Right cardiac atrium (tissue), 5 donors: ENCODE data around the gene CCDC47. TPM values are rescaled to one million over a fixed set of nuclear protein-coding genes. Genes with fewer than 3 reads are reported as not detected.
"Not testable (repeated sequence)": the region's sequence is repeated elsewhere in the genome, so short reads cannot be mapped to it uniquely, and the experiment has no call there.

Experiments
- ATAC-seq, 2 donors: fragments of 200-7000 bp; cut with Tn5 transposase; one replicate each; pipeline versions ENCODE4 v1.8.0 to v1.9.1; 2020; ENCODE audit warnings: moderate library complexity in 2 of 2, mild to moderate bottlenecking in 1 of 2
- DNase-seq, 3 donors: peaks; one replicate each; pipeline ENCODE4 v3.0.0-alpha.2; 2020
- H3K27ac ChIP-seq: one replicate; pipeline ENCODE4 v1.5.1; 2013; ENCODE audit warnings: mild to moderate bottlenecking, low read length, control low read depth, moderate library complexity
- H3K27me3 ChIP-seq: one replicate; pipeline ENCODE4 v1.6.1; 2013; ENCODE audit not compliant: control insufficient read depth, insufficient read depth
- H3K4me1 ChIP-seq: one replicate; pipeline ENCODE4 v1.6.1; 2013; ENCODE audit warnings: low read length; ENCODE audit not compliant: control insufficient read depth, insufficient read depth
- H3K4me3 ChIP-seq: one replicate; pipeline ENCODE4 v1.5.1; 2013; ENCODE audit warnings: low read length, control low read depth
- H3K9me3 ChIP-seq: one replicate; pipeline ENCODE4 v1.6.1; 2013; ENCODE audit warnings: low read length; ENCODE audit not compliant: control insufficient read depth
- WGBS: extraction: QIAGEN DNeasy Blood & Tissue Kit; methylation state at CpG from one replicate; pipeline ENCODE4 v1.1.7; 2013; 5-methylcytosine and 5-hydroxymethylcytosine counted together
- intact Hi-C, 4 donors: fragments of 100-400 bp; cut with DNase I; formaldehyde crosslinking; loops; one replicate each; pipeline versions ENCODE4 v1.11.0 to v1.14.0; 2022 to 2023
- polyA plus RNA-seq: library from polyadenylated mRNA; stranded (reverse); fragments of 200-250 nt; gene quantifications from one replicate; pipeline ENCODE4 v1.2.3, GENCODE V29; 2013
- total RNA-seq, 4 donors: library from RNA; stranded (reverse); fragmentation: NEBNext Ultra II Directional; extraction: Animal tissue kit (Norgen Biotek cat#: 25700); gene quantifications; one replicate each; pipeline ENCODE4 v1.2.1, GENCODE V29; 2021
- donor health status: healthy with polysubstance abuse.
- donor health status: DM: no; HTN: yes; CAD: no.
- donor health status: DM: no; HTN: no; CAD: no.
- donor health status: DM: no; HTN: yes; CAD: no; lungs with severe emphysema.
- donor health status: DM: yes; HTN: yes; CAD: no.

CCDC47 gene
- total and polyA plus RNA-seq, 5 donors: 65.9 to 122 (median 99.5) TPM

DNA sequence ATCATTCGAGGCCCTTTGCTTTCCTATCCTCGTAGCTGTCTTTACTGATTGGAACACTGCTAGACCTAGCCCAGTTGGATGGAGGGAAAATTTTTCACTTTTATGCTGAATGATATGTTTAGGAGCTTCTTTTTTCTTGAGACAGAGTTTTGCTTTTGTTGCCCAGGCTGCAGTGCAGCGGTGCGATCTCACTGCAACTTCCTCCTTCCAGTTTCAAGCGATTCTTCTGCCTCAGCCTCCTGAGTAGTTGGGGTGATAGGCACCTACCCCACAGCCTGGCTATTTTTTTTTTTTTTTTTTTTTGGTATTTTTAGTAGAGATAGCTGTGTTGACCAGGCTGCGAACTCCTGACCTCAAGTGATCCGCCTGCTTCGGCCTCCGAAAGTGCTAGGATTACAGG, 36.6 kb upstream of the CCDC47 start:
- Histone ChIP-seq H3K27me3 (no peaks in the 10 kb centered on the region), H3K27ac (no peak overlapping the region), H3K4me3 (no peak overlapping the region), H3K4me1 (no peaks in the 10 kb centered on the region), H3K9me3 (no peaks in the 10 kb centered on the region)
- ATAC-seq (no peak), DNase-seq (no peak)
- 91% methylated on average over 9 of the region's 9 CpGs for WGBS
- intact Hi-C loops: no loop called here

DNA sequence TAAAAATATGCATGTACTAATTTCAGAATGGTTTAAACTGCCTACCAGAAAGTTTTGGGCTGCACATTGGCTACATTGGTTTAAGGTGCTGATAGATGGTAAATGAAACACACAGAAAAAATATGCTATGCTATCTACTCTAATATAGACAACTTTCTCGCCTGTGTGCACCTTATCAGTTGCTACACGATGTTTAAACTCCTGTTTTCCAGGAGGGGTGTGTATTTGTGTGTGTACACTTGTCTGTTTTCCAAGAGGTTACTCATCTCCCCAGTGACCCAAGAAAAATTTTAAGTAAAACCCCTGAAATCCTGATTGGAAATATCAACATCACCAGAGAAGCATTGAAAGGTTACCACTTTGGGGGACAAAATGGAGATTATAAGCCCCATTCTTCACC, 32.2 kb upstream of the CCDC47 start:
- Histone ChIP-seq H3K4me3 (no peak overlapping the region), H3K4me1 (no peaks in the 10 kb centered on the region), H3K9me3 (no peaks in the 10 kb centered on the region), H3K27ac (no peak overlapping the region), H3K27me3 (no peaks in the 10 kb centered on the region)
- DNase-seq (no peak), ATAC-seq (no peak)
- 53% methylated on average over 2 of the region's 2 CpGs for WGBS
- intact Hi-C loops: no loop called here

DNA sequence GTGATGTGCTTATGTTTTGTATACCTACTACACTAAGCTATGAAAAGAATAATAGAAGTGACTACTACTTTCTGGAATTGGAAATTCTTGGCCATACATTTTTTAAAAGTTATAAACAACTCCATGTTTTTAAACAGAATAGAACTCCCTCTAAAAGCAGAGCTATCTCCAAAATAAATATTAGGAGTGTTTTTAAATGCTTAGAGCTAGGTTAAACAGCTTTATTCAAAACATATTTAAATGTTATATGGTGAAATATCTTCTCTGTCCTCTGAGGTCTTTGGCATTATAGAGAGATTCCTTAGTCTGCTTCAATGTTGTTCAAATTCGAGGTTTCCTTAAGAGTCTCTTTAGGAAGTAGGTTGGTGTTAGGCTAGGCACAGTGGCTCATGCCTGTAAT, 30.9 kb upstream of the CCDC47 start:
- intact Hi-C loops: no loop called here
- no peak for DNase-seq
- Histone ChIP-seq H3K27me3 (no peaks in the 10 kb centered on the region), H3K4me3 (no peak overlapping the region), H3K27ac (no peak overlapping the region), H3K4me1 (no peaks in the 10 kb centered on the region), H3K9me3 (no peaks in the 10 kb centered on the region)
- ATAC-seq: no peak
- WGBS: 92% methylated on average over 1 of the region's 1 CpG

DNA sequence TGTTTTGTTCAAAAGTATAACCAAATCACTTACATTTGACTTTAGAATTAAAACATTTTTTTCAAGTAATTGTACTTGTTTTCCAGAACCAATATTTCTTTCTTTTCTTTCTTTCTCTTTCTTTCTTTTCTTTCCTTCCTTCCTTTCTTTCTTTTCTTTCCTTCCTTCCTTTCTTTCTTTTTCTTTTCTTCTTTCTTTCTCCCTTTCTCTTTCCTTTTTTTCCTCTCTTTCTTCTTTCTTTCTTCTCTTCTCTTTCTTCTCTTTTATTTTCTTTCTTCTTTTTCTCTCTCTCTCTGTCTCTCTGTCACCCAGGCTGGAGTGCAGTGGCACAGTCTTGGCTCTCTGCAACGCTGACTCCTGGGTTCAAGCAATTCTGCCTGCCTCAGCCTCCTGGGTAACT, 27.4 kb upstream of the CCDC47 start:
- no peaks in the 10 kb centered on the region for H3K4me1 ChIP-seq
- WGBS: 98% methylated on average over 1 of the region's 1 CpG
- H3K27ac ChIP-seq: no peak overlapping the region
- DNase-seq: no peak
- no peaks in the 10 kb centered on the region for H3K27me3 ChIP-seq
- intact Hi-C loops: no loop called here
- H3K9me3 ChIP-seq: no peaks in the 10 kb centered on the region
- no peak overlapping the region for H3K4me3 ChIP-seq
- ATAC-seq: no peak

DNA sequence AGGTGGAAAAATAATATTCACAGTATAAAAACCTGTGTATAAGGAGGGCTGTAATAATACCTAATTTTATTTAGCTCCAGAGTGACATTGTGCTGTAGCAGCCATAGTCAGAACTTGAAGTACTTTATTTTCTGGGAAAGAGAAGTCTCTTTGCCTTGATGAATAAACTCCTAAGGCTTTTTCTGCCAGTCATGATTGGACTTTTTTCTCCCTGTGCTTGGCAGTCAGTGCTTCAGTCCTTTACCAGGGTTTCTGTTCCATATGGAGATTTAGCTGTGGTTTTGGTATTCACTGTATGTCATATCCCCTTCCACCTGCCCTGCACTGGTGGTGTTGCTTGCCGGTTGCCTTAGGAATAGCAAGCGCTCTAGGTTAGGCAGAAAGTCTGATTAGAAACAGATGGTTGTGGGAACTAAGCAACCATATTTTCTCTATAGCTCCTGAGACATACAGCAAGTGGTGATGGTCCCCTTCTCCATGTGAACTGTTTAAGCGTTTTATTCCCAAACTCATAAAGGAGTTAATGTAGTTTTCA, 25.2 kb upstream of the CCDC47 start:
- DNase-seq (no peak), ATAC-seq (no peak)
- Histone ChIP-seq H3K4me1 (no peaks in the 10 kb centered on the region), H3K9me3 (no peaks in the 10 kb centered on the region), H3K27ac (no peak overlapping the region), H3K27me3 (no peaks in the 10 kb centered on the region), H3K4me3 (no peak overlapping the region)
- intact Hi-C loops: no loop called here
- WGBS: 92% methylated on average over 3 of the region's 3 CpGs

DNA sequence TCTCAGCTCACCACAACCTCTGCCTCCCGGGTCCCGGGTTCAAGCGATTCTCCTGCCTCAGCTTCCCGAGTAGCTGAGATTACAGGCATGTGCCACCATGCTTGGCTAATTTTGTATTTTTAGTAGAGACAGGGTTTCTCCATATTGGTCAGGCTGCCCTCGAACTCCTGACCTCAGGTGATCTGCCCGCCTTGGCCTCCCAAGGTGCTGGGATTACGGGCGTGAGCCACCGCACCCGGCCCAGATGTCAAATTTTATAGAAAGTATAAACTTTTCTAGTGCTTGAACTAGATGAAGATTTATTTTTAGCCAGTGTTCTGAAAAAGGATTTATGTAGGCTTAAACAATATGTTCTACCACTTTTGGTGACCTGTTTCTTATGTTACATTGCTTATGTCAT, 23.0 kb upstream of the CCDC47 start:
- H3K9me3 ChIP-seq, H3K4me3 ChIP-seq, H3K4me1 ChIP-seq, DNase-seq, H3K27ac ChIP-seq, H3K27me3 ChIP-seq, intact Hi-C loops, ATAC-seq: not testable (repeated sequence)
- 97% methylated on average over 10 of the region's 10 CpGs for WGBS

DNA sequence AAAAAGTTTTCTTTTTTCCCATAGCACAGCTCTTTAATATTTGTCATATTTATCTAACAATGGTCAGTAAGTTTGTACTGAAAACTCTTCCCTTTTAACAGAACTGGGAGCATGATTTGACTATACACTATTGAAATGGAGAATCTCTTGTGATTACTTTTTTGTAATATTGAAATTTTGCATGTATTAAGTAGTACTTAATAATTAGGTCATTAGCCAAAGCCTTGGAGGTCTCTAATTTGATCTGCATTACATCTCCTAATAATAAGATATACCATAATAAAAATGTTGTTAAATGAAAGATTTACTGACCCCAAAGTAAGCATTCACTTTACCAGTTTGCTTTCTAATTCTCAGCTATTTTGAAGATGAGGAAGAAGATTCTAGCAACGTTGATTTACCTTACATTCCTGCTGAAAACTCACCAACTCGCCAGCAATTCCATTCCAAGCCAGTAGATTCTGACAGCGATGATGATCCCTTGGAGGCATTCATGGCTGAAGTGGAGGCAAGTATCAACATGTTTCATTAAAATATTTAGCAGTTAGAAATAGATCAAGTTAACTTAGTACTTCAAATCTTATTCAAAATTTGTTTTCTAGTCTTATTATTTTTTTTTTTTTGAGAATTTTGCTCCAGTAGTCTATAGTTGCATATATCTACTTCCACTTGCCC, 18.8 kb upstream of the CCDC47 start:
- no peak for ATAC-seq
- intact Hi-C loops: no loop called here

DNA sequence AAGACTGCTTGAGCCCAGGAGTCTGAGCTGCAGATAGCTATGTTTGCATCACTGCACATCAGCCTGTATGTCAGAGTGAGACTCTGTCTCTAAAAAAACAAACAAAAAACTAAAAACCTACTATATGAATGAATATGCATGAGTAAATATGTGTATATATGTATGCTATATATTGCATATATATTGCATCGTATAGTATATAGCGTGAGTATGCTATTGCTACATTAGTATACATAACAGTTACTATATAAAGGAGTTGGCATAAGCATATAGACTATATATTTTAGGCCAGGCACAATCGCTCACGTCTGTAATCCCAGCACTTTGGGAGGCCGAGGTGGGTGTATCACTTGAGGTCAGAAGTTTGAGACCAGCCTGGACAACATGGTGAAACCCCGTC, 16.7 kb upstream of the CCDC47 start:
- Histone ChIP-seq H3K9me3 (no peaks in the 10 kb centered on the region), H3K27me3 (no peaks in the 10 kb centered on the region), H3K4me1 (no peaks in the 10 kb centered on the region), H3K27ac (no peak overlapping the region), H3K4me3 (no peak overlapping the region)
- no peak for DNase-seq
- ATAC-seq: no peak
- WGBS: 91% methylated on average over 6 of the region's 6 CpGs
- intact Hi-C loops: no loop called here

More for the DNA sequence above, 18.8 kb upstream of the CCDC47 start:
- no peaks in the 10 kb centered on the region for H3K4me1 ChIP-seq
- H3K27ac ChIP-seq: no peak overlapping the region
- no peaks in the 10 kb centered on the region for H3K27me3 ChIP-seq
- no peak overlapping the region for H3K4me3 ChIP-seq
- DNase-seq: no peak
- no peaks in the 10 kb centered on the region for H3K9me3 ChIP-seq
- WGBS: 83% methylated on average over 3 of the region's 3 CpGs

DNA sequence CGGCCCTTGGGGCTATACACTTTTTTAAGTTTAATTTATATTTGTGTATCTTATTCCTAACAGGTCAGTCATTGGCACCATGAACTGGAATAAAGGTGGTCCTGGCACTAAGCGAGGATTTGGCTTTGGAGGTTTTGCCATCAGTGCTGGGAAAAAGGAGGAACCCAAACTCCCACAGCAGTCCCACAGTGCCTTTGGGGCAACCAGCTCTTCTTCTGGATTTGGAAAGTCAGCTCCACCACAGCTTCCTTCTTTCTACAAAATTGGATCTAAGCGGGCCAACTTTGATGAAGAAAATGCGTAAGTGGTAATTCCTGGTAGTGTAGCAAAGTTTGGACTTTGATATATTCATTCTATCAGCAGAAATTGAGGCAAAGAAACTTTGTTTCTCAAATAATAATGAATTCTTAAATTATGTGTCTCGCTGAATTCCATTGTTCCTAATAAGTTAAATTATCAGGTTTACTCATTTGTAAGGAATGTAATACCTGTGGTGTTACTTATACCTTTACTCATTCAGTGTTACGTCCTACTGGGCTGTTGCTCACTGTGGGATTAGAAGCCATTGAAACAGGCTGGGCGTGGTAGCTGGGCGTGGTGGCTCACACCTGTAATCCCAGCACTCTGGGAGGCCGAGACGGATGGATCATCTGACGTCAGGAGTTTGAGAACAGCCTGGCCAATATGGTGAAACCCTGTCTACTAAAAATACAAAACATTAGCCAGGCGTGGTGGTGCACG, 13.7 kb upstream of the CCDC47 start:
- no peaks in the 10 kb centered on the region for H3K9me3 ChIP-seq
- 97% methylated on average over 13 of the region's 13 CpGs for WGBS
- H3K4me3 ChIP-seq: no peak overlapping the region
- no peak for DNase-seq
- no peak overlapping the region for H3K27ac ChIP-seq
- intact Hi-C loops: no loop called here
- no peak for ATAC-seq
- no peaks in the 10 kb centered on the region for H3K4me1 ChIP-seq
- no peaks in the 10 kb centered on the region for H3K27me3 ChIP-seq

DNA sequence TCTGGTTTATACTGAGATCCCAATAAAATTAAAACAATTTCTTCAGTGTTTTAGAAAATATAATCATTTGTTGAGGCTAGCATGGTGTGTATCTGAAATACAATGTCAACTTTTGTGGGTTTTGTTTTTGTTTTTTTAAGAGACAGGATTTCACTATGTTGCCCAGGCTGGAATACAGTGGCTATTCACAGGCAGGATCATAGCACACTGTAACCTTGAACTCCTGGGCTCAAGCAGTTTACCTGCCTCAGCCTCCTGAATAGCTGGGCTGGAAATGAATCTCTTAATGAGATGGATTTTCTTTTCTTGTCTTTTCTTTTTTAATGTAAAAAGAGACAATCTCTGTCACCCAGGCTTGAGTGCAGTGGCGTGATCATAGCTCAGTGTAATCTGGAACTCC, 12.7 kb upstream of the CCDC47 start:
- no peak for ATAC-seq
- H3K4me1 ChIP-seq: no peaks in the 10 kb centered on the region
- WGBS: 100% methylated on average over 1 of the region's 1 CpG
- no peak overlapping the region for H3K4me3 ChIP-seq
- H3K27me3 ChIP-seq: no peaks in the 10 kb centered on the region
- DNase-seq: no peak
- H3K9me3 ChIP-seq: no peaks in the 10 kb centered on the region
- no peak overlapping the region for H3K27ac ChIP-seq
- intact Hi-C loops: no loop called here

DNA sequence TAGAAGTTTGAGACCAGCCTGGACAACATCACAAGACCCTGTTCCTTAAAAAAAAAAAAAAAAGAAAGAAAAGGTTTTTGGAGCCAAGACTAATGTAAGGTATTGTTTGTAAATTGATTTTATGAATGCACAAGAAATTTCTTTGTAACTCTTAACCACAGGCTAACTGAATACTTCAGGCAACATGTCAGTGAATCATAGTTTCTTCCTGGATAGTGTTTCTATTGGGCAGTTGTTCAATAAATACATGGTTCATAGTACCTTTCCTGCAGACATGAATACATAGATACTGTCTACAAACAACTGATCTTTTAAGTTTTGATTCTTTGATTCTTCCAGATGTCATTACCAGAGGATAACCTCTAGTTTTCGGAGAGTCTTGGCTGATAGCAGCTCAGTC, 12.2 kb upstream of the CCDC47 start:
- no peaks in the 10 kb centered on the region for H3K9me3 ChIP-seq
- ATAC-seq: no peak
- intact Hi-C loops: no loop called here
- H3K4me3 ChIP-seq: no peak overlapping the region
- H3K27me3 ChIP-seq: no peaks in the 10 kb centered on the region
- H3K4me1 ChIP-seq: no peaks in the 10 kb centered on the region
- no peak overlapping the region for H3K27ac ChIP-seq
- DNase-seq: no peak
- 95% methylated on average over 1 of the region's 1 CpG for WGBS
